ENCODE data around the gene ZSCAN25. TPM values are rescaled to one million over a fixed set of nuclear protein-coding genes. Genes with fewer than 3 reads are reported as not detected.

The ZSCAN25 gene
- total RNA-seq, 1 donor from 2014 or later: 16.5 TPM

DNA sequence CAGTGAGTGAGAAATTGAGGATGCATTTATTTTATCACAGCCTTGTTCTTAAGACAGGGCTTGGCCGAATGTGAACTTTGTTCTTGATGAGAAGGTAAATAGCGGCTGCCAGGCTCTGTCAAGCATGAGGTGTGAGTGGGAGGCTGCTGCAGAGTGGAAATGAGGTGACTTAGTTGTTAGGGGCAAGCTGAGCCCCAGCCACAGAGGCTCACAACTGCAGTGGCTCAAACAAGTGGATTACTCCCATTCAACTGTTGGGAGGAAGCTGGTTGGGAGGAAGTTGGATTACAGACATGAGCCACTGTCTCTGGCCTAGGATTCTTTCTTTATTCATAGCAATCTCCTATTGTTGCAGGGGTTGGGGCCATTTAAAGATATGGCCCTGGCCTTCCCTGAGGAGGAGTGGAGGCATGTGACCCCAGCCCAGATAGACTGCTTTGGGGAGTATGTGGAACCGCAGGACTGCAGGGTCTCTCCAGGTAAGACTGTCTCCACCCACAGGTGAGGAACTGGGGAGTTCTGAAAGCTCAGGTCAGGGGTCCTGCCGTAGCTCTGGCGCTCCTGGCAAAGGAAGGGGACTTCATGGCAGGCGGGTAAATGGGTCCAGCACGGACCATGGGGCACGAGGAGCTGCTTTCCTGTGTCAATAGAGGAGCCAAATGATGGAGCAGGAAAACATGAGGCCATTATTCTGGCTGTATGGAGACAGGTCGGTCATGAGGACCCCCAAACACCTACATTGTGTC is 7.1 kb downstream of the ZSCAN25 start:
- TF ChIP-seq, protein P1, sequence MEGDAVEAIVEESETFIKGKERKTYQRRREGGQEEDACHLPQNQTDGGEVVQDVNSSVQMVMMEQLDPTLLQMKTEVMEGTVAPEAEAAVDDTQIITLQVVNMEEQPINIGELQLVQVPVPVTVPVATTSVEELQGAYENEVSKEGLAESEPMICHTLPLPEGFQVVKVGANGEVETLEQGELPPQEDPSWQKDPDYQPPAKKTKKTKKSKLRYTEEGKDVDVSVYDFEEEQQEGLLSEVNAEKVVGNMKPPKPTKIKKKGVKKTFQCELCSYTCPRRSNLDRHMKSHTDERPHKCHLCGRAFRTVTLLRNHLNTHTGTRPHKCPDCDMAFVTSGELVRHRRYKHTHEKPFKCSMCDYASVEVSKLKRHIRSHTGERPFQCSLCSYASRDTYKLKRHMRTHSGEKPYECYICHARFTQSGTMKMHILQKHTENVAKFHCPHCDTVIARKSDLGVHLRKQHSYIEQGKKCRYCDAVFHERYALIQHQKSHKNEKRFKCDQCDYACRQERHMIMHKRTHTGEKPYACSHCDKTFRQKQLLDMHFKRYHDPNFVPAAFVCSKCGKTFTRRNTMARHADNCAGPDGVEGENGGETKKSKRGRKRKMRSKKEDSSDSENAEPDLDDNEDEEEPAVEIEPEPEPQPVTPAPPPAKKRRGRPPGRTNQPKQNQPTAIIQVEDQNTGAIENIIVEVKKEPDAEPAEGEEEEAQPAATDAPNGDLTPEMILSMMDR (IDR thresholded peaks at IDR 0.05): no peak
- DNase-seq: no peak
- Histone ChIP-seq H3K36me3 (peaks cover 100% of the 10 kb centered on the region), H3K4me1 (no peaks in the 10 kb centered on the region), H3K27ac (no peak overlapping the region), H3K27me3 (ENCODE audit: low read depth) (no peaks in the 10 kb centered on the region), H3K9me3 (no peaks in the 10 kb centered on the region), H3K4me3 (no peak overlapping the region)
- ATAC-seq: no peak
- intact Hi-C loops (cut with DNase I): no loop called here

DNA sequence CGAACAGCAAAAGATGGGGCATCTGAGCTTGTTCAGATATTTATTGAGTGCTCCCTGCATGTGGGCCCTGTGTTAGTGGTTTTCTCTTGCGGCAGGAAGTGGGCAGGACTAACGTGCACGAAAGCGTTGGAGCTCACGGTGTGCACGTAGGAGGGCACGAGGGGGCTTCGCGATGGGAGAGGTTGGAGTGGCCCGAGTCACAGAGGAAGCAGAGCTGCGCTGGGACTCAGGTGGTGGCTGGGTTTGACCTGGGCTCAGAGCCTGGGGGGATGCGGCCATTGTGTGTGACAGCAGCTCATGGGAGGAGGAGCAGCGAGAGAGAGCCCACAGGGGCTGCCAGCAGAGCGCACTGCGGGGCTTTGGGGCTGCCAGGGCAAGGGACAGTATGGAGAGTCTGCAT is 7.7 kb downstream of the ZSCAN25 start:
- Histone ChIP-seq H3K27me3 (ENCODE audit: low read depth) (no peaks in the 10 kb centered on the region), H3K36me3 (peaks cover 100% of the 10 kb centered on the region), H3K27ac (no peak overlapping the region), H3K9me3 (no peaks in the 10 kb centered on the region), H3K4me1 (no peaks in the 10 kb centered on the region), H3K4me3 (no peak overlapping the region)
- DNase-seq (no peak), ATAC-seq (peak; percentile 30 to 40)
- intact Hi-C loops (cut with DNase I): no loop called here
- TF ChIP-seq, protein P1 (IDR thresholded peaks at IDR 0.05): no peak

DNA sequence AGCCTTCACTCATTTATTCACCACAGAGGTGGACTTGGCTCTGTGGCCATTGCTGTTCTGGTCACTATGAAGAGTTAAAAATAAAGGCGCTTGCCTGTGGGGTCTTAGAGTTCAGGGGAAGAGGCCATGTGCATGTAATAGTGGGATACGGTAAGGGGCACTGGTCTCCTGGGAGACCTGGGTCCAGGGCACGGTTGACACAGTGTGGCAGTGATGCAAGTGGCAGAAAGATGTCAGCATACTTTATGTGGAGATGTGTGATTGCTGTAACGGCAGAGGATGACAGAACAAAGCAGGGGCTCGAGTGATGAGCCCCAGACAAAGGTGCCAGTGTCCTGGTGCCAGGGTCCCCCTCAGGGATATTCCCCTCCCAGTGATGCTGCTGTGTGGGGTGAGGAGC is 8.6 kb downstream of the ZSCAN25 start:
- Histone ChIP-seq H3K27me3 (ENCODE audit: low read depth) (no peaks in the 10 kb centered on the region), H3K4me1 (no peaks in the 10 kb centered on the region), H3K4me3 (no peak overlapping the region), H3K9me3 (no peaks in the 10 kb centered on the region), H3K27ac (no peak overlapping the region), H3K36me3 (peaks cover 100% of the 10 kb centered on the region)
- intact Hi-C loops (cut with DNase I): no loop called here
- TF ChIP-seq, protein P1 (IDR thresholded peaks at IDR 0.05): no peak
- ATAC-seq (no peak), DNase-seq (no peak)

DNA sequence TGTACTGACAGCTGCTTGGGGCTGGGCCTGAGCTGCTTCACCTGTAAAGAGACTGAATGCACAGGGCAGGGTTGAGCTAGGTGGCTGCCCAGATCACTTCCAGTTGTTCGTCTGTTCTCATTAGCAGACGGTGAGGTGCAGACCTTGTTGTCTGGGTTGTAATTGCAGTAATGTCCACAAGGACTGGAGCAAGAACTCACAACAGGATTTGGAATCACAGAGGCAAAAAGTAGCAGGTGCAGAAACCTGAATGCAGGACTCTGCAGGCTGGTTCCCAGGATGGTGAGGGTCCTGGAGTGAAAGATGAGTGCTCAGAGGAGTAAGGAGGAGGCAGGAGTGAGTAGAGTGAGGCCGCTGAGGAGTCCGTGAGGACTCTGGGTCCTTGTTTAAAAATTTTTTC is 9.2 kb downstream of the ZSCAN25 start:
- TF ChIP-seq, protein P1 (IDR thresholded peaks at IDR 0.05): no peak
- ATAC-seq (no peak), DNase-seq (no peak)
- H3K27ac ChIP-seq: no peak overlapping the region
- no peaks in the 10 kb centered on the region for H3K9me3 ChIP-seq
- H3K4me1 ChIP-seq: no peaks in the 10 kb centered on the region
- intact Hi-C loops (cut with DNase I): no loop called here
- no peak overlapping the region for H3K4me3 ChIP-seq
- no peaks in the 10 kb centered on the region for H3K27me3 ChIP-seq (ENCODE audit: low read depth)
- peaks cover 100% of the 10 kb centered on the region for H3K36me3 ChIP-seq

DNA sequence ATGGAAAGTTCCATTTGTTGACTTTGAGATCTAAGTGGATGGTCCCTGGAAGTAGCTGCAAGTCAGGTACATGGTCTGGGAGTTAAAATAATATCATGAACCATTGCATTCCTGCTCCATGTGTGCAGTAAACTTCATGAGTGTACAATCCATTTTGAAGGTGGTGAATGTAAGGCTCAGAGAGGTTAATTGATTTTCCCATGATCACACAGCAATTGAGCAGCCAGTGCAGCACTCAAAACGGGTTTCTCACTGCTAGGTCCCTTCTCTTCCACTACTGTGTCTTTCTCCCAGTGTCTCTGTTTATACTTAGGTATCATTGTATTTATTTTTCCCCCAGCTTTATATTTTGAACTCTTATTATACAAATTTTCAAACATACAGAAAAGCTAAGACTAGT is 9.9 kb downstream of the ZSCAN25 start:
- intact Hi-C loops (cut with DNase I): no loop called here
- TF ChIP-seq, protein P1 (IDR thresholded peaks at IDR 0.05): no peak
- Histone ChIP-seq H3K4me3 (no peak overlapping the region), H3K27ac (no peak overlapping the region), H3K36me3 (peaks cover 99% of the 10 kb centered on the region), H3K27me3 (ENCODE audit: low read depth) (no peaks in the 10 kb centered on the region), H3K4me1 (no peaks in the 10 kb centered on the region), H3K9me3 (no peaks in the 10 kb centered on the region)
- no peak for ATAC-seq
- DNase-seq: no peak

All from lower lobe of right lung (tissue), 2 donors.